Body of pancreas (tissue), 4 donors: Measurements from ENCODE around the gene LENG9.
"Not testable (repeated sequence)": the region's sequence is repeated elsewhere in the genome, so short reads cannot be mapped to it uniquely, and the experiment has no call there.

Experiments used
- CTCF ChIP-seq, 7 experiments: fragments of 450-650 bp in 4 of 7; fragments of 200-600 bp in 3 of 7; sonication (generic) in 3 of 7; IDR thresholded peaks; one replicate each; pipeline ENCODE4 v1.5.1; 2016 to 2019; ENCODE audit warnings: antibody characterized with exemption in 7 of 7
- POLR2A ChIP-seq, 3 donors: fragments of 450-650 bp; IDR thresholded peaks; one replicate each; pipeline ENCODE4 v1.6.1; 2016; ENCODE audit warnings: antibody characterized with exemption in 3 of 3, mild to moderate bottlenecking in 2 of 3

- TF ChIP-seq POLR2A, CTCF (IDR thresholded peaks at IDR 0.05): not testable (repeated sequence)
Observed at GRCh38 chr19:54493056-54493455, 29.5 kb upstream of the LENG9 start.
